ENCODE results near the gene POLRMT. TPM values are rescaled to one million over a fixed set of nuclear protein-coding genes. Genes with fewer than 3 reads are reported as not detected.

Gene POLRMT
- total RNA-seq, 6 experiments from 2014 or later, result 25.9 to 42.9 (median 33.3) TPM

DNA sequence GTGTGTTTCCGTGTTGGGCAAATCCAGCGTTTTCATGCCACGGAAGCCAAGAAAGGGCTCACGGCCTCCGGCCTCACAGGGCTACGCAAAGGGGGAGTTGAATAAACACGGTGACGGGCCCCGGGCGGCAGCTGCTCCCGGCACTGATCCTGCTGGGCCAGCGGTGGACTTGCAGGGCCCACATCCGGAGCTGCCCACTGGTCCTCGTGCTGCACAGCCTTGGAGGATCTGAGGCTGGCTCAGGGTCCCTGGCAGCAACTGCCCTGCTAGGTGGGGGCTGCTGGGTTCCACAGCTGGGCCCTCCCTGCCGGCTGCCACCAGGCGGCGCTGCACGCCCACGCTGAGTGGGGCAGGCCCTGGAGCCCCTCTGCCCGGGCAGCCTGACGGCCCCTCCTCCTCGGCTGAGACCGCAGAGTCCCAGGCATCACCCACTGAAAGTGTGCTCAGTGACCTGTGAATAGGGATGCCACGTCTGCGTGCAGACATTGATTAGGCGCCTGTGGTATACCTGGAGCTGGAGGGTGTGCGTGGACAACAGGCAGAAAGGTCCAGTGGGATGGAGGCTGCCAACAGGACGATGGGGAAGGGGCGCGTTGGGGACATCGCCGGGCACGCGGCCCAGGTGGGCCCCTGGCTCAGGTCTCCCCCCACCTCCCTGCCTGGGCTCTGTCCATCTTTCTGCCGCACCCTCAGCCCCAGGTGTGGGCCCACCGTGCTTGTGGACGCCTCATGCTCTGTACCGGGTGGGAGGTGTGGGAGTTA lies 48.9 kb downstream of the POLRMT start:
- Histone ChIP-seq H3K27ac (no peak overlapping the region), H3K36me3 (peaks cover 0 to 26% (median 10%) of the 10 kb centered on the region in 4 donors), H3K9me3 (no peaks in the 10 kb centered on the region), H3K4me1 (no peaks in the 10 kb centered on the region), H3K27me3 (peaks cover 0 to 13% of the 10 kb centered on the region in 2 donors), H3K4me3 (no peak overlapping the region)
- DNase-seq (peak in 2 of 3 donors; percentile 44 to 56), ATAC-seq (peak; percentile 58 to 69 (median 63))
- 39% methylated on average over 3 of the region's 38 CpGs for WGBS (ENCODE audit: insufficient coverage, low coverage, low lambda C conversion rate, missing lambda C conversion rate)
- TF ChIP-seq CTCF (IDR thresholded peaks at IDR 0.05) (peak; percentile 74 to 84 (median 77)), POLR2A (IDR thresholded peaks at IDR 0.05) (no peak)
- intact Hi-C loops (cut with DNase I), result no loop called here

DNA sequence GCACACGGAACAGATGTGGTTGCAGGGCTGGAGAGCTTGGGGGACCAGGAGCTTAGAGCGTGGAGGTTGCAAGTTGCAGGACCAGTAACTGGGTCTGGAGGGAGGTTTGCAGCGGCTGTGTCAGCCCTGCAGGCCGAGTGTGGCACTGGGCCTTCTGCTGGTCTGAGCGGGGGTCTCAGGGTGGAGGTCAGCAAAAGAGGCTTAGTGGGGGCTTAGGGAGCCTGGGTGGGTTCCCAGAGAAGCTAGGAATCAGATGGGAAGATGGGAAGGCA lies 49.4 kb downstream of the POLRMT start:
- DNase-seq (no peak), ATAC-seq (peak in 1 of 4 donors; percentile 4)
- Histone ChIP-seq H3K36me3 (peaks cover 0 to 27% (median 10%) of the 10 kb centered on the region in 4 donors), H3K4me3 (no peak overlapping the region), H3K9me3 (no peaks in the 10 kb centered on the region), H3K27me3 (peaks cover 0 to 8% of the 10 kb centered on the region in 2 donors), H3K4me1 (no peaks in the 10 kb centered on the region), H3K27ac (no peak overlapping the region)
- no peak for TF ChIP-seq CTCF (IDR thresholded peaks at IDR 0.05)
- TF ChIP-seq POLR2A (IDR thresholded peaks at IDR 0.05), result no peak
- intact Hi-C loops (cut with DNase I), result no loop called here
- 73% methylated on average over 4 of the region's 5 CpGs for WGBS (ENCODE audit: insufficient coverage, low coverage, low lambda C conversion rate, missing lambda C conversion rate)

DNA sequence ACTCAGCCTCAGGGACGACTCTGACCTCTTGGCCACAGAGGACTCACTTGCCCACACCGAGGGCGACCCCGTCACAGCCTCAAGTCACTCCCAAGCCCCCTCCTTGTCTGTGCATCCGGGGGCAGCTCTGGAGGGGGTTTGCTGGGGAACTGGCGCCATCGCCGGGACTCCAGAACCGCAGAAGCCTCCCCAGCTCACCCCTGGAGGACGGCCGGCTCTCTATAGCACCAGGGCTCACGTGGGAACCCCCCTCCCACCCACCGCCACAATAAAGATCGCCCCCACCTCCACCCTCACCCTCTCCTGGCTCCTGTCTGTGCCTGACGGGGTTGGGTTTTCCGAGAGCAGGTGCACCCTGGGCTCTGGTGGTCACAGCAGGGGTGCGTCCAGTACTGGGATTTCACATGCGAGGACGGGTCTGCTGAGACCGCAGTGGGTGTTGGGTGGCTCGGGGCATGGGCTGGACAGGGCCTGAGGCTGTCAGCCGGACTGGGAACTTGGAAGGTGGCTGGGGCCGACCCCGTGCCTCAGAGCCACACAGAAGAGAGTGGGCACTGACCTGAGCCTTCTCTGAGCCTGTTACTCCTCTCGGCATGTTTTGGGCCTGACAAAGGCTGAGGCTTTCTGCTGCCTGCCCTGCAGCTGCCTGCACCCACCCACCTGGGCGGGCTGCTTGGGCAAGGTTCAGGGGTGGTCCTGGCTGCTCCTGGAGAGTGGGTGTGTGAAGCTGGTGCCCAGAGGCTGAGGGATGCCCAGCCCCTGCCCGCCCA lies 50.0 kb downstream of the POLRMT start:
- WGBS (ENCODE audit: insufficient coverage, low coverage, low lambda C conversion rate, missing lambda C conversion rate), result 60% methylated on average over 4 of the region's 27 CpGs

More for the DNA sequence above, 50.0 kb downstream of the POLRMT start:
- TF ChIP-seq CTCF (IDR thresholded peaks at IDR 0.05), result no peak
- TF ChIP-seq POLR2A (IDR thresholded peaks at IDR 0.05), result no peak
- Histone ChIP-seq H3K27me3 (peaks cover 0 to 3% of the 10 kb centered on the region in 2 donors), H3K4me1 (no peaks in the 10 kb centered on the region), H3K36me3 (peaks cover 0 to 27% (median 10%) of the 10 kb centered on the region in 4 donors), H3K4me3 (no peak overlapping the region), H3K9me3 (no peaks in the 10 kb centered on the region), H3K27ac (no peak overlapping the region)
- DNase-seq (no peak), ATAC-seq (no peak)
- intact Hi-C loops (cut with DNase I), result no loop called here

Measured in right lobe of liver (tissue), 6 donors.